Measurements from ENCODE around the gene ZNF316.

DNA sequence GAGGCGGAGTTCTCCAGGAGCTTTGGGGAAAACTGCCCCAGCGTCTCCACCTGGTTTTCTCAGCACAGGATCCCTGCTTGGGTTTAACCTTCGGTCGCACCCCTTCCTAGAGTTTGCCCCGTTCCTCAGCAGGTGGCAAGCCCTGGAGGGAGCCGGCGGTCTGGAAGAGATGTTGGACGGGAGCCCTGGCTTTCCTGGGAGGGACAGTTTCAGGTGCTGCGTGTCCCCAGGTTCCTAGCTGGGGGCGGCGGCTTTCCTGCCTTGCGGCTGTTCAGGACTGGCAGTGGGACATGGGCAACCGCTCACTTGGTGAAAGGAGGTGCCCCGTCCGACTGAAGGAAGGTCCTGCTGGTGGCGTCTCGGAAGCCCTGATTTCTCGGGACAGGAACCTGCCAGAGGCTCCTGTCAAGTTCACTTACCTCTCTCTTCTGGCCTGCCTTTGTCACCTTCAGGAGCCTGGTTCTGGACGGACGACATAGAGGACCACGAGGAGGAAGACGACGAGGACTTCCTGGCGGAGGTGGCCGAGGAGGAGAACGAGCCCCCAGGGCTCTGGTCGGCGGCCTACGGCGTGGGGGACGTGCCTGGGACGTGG, 14.8 kb downstream of the ZNF316 start:
- TF ChIP-seq POLR2A (IDR thresholded peaks at IDR 0.05), result no peak
- TF ChIP-seq, protein P1, sequence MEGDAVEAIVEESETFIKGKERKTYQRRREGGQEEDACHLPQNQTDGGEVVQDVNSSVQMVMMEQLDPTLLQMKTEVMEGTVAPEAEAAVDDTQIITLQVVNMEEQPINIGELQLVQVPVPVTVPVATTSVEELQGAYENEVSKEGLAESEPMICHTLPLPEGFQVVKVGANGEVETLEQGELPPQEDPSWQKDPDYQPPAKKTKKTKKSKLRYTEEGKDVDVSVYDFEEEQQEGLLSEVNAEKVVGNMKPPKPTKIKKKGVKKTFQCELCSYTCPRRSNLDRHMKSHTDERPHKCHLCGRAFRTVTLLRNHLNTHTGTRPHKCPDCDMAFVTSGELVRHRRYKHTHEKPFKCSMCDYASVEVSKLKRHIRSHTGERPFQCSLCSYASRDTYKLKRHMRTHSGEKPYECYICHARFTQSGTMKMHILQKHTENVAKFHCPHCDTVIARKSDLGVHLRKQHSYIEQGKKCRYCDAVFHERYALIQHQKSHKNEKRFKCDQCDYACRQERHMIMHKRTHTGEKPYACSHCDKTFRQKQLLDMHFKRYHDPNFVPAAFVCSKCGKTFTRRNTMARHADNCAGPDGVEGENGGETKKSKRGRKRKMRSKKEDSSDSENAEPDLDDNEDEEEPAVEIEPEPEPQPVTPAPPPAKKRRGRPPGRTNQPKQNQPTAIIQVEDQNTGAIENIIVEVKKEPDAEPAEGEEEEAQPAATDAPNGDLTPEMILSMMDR (IDR thresholded peaks at IDR 0.05), result no peak
- TF ChIP-seq EP300 (IDR thresholded peaks at IDR 0.05), result no peak

Data from tibial nerve (tissue), 4 donors.